ENCODE data around the gene GALNTL6. TPM values are rescaled to one million over a fixed set of nuclear protein-coding genes. Genes with fewer than 3 reads are reported as not detected.

The GALNTL6 gene
- total RNA-seq, 1 experiment from 2014 or later = not detected

DNA sequence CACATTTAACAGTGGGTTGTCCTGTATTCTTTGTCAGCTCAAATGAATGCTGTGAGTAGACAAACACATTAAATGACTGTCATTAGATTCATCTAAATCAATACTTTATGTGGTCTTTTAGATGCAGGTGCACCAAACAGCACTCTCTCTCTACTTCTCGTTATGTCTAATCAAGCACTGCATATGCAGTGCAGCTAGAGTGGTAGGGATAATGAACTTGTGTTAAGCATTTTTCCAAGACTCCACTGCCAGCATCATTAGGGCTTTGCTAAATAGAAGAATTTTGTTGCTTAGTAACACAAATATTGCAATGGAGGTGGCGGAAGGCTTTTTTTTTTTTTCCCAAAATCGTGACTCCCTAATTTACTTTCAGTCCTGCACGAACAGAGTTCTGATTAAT lies 908.5 kb downstream of the GALNTL6 start:
- Histone ChIP-seq H3K27ac (no peak overlapping the region), H3K9me2 (ENCODE audit: insufficient read depth) (no peaks in the 10 kb centered on the region), H3K9me3 (ENCODE audit: insufficient read depth, low read depth) (no peaks in the 10 kb centered on the region), H3K79me2 (ENCODE audit: low read depth) (no peaks in the 10 kb centered on the region), H2AFZ (no peak overlapping the region), H3F3A (ENCODE audit: insufficient read depth, low read depth) (no peaks in the 10 kb centered on the region), H4K20me1 (ENCODE audit: insufficient read depth) (no peaks in the 10 kb centered on the region), H3K4me1 (replicated peaks; ENCODE audit: insufficient read depth) (no peaks in the 10 kb centered on the region), H3K4me2 (no peak overlapping the region), H3K36me3 (ENCODE audit: low read depth) (no peaks in the 10 kb centered on the region), H3K4me3 (no peak overlapping the region), H3K27me3 (ENCODE audit: insufficient read depth, low read depth) (no peaks in the 10 kb centered on the region)
- TF ChIP-seq, protein P1, sequence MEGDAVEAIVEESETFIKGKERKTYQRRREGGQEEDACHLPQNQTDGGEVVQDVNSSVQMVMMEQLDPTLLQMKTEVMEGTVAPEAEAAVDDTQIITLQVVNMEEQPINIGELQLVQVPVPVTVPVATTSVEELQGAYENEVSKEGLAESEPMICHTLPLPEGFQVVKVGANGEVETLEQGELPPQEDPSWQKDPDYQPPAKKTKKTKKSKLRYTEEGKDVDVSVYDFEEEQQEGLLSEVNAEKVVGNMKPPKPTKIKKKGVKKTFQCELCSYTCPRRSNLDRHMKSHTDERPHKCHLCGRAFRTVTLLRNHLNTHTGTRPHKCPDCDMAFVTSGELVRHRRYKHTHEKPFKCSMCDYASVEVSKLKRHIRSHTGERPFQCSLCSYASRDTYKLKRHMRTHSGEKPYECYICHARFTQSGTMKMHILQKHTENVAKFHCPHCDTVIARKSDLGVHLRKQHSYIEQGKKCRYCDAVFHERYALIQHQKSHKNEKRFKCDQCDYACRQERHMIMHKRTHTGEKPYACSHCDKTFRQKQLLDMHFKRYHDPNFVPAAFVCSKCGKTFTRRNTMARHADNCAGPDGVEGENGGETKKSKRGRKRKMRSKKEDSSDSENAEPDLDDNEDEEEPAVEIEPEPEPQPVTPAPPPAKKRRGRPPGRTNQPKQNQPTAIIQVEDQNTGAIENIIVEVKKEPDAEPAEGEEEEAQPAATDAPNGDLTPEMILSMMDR (conservative IDR thresholded peaks at IDR 0.05) = no peak
- no peak for TF ChIP-seq EZH2 (IDR thresholded peaks at IDR 0.05; ENCODE audit: low read depth)
- intact Hi-C loops (cut with micrococcal nuclease; ENCODE audit: unreplicated experiment) = no loop called here
- ChIA-PET POLR2A (ENCODE audit: unreplicated experiment) (no interaction called here), CTCF (no interaction called here)
- no TSS peak for BruUV-seq (replicated peaks)
- DNase-seq = no peak

GRCh38 chr4:172725581-172725980 lies 912.4 kb downstream of the GALNTL6 start:
- H2AFZ ChIP-seq = no peak overlapping the region
- CTCF ChIA-PET = no interaction called here
- intact Hi-C loops (cut with micrococcal nuclease; ENCODE audit: unreplicated experiment) = no loop called here
- H3K36me3 ChIP-seq (ENCODE audit: low read depth) = no peaks in the 10 kb centered on the region
- no peaks in the 10 kb centered on the region for H3K9me2 ChIP-seq (ENCODE audit: insufficient read depth)
- H4K20me1 ChIP-seq (ENCODE audit: insufficient read depth) = no peaks in the 10 kb centered on the region
- no peak overlapping the region for H3K27ac ChIP-seq
- TF ChIP-seq, protein P1 (conservative IDR thresholded peaks at IDR 0.05) = no peak
- TF ChIP-seq EZH2 (IDR thresholded peaks at IDR 0.05; ENCODE audit: low read depth) = no peak
- no peak for DNase-seq
- no peak overlapping the region for H3K4me3 ChIP-seq
- no peaks in the 10 kb centered on the region for H3K4me1 ChIP-seq (replicated peaks; ENCODE audit: insufficient read depth)
- no TSS peak for BruUV-seq (replicated peaks)
- H3F3A ChIP-seq (ENCODE audit: insufficient read depth, low read depth) = no peaks in the 10 kb centered on the region
- H3K27me3 ChIP-seq (ENCODE audit: insufficient read depth, low read depth) = no peaks in the 10 kb centered on the region
- H3K4me2 ChIP-seq = no peak overlapping the region
- POLR2A ChIA-PET (ENCODE audit: unreplicated experiment) = no interaction called here
- no peaks in the 10 kb centered on the region for H3K79me2 ChIP-seq (ENCODE audit: low read depth)
- no peaks in the 10 kb centered on the region for H3K9me3 ChIP-seq (ENCODE audit: insufficient read depth, low read depth)

- Histone ChIP-seq H3K4me1 (replicated peaks; ENCODE audit: insufficient read depth) (no peaks in the 10 kb centered on the region), H3F3A (ENCODE audit: insufficient read depth, low read depth) (no peaks in the 10 kb centered on the region), H3K4me3 (no peak overlapping the region), H2AFZ (no peak overlapping the region), H3K36me3 (ENCODE audit: low read depth) (no peaks in the 10 kb centered on the region), H3K27me3 (ENCODE audit: insufficient read depth, low read depth) (no peaks in the 10 kb centered on the region), H3K27ac (no peak overlapping the region), H3K4me2 (no peak overlapping the region), H3K79me2 (ENCODE audit: low read depth) (no peaks in the 10 kb centered on the region), H3K9me2 (ENCODE audit: insufficient read depth) (no peaks in the 10 kb centered on the region), H3K9me3 (ENCODE audit: insufficient read depth, low read depth) (no peaks in the 10 kb centered on the region), H4K20me1 (ENCODE audit: insufficient read depth) (no peaks in the 10 kb centered on the region)
- no peak for DNase-seq
- no peak for TF ChIP-seq EZH2 (IDR thresholded peaks at IDR 0.05; ENCODE audit: low read depth)
- TF ChIP-seq, protein P1 (conservative IDR thresholded peaks at IDR 0.05) = no peak
- intact Hi-C loops (cut with micrococcal nuclease; ENCODE audit: unreplicated experiment) = no loop called here
- POLR2A ChIA-PET (ENCODE audit: unreplicated experiment) = no interaction called here
- CTCF ChIA-PET = no interaction called here
- no TSS peak for BruUV-seq (replicated peaks)
Measured at GRCh38 chr4:172726001-172726423, 912.8 kb downstream of the GALNTL6 start.
